GM23338 (cell line): Measurements from ENCODE around the gene STON1.

Experiments used
- CTCF ChIP-seq, 2 experiments: fragments of 200-600 bp in 1 of 2; sonication (generic) in 1 of 2; conservative IDR thresholded peaks; 2 replicates each; pipeline versions ENCODE4 v1.5.1 to v1.6.1; 2016 to 2017; ENCODE audit warnings: antibody characterized with exemption in 2 of 2, low read depth in 2 of 2, mild to moderate bottlenecking in 2 of 2, moderate library complexity in 1 of 2
- EZH2 ChIP-seq: fragments of 200-600 bp; sonication (generic); IDR thresholded peaks from one replicate; pipeline ENCODE4 v1.8.0; 2017; ENCODE audit warnings: antibody characterized with exemption, mild to moderate bottlenecking, low read depth; ENCODE audit not compliant: unreplicated experiment
- EZH2phosphoT487 ChIP-seq: fragments of 200-600 bp; sonication (generic); IDR thresholded peaks from one replicate; pipeline ENCODE4 v1.8.1; 2018; ENCODE audit warnings: antibody characterized with exemption; ENCODE audit not compliant: unreplicated experiment
- POLR2AphosphoS5 ChIP-seq: IDR thresholded peaks from 2 replicates; pipeline ENCODE4 v1.6.1; 2016; ENCODE audit warnings: antibody characterized with exemption, low read depth
- REST ChIP-seq: IDR thresholded peaks from one replicate; pipeline ENCODE4 v1.6.1; 2018; ENCODE audit warnings: antibody characterized with exemption; ENCODE audit not compliant: unreplicated experiment

- no peak for TF ChIP-seq EZH2
- no peak for TF ChIP-seq EZH2phosphoT487
- no peak for TF ChIP-seq CTCF (conservative IDR thresholded peaks at IDR 0.05; ENCODE audit: low read depth in 2 of 2)
- no peak for TF ChIP-seq REST
- TF ChIP-seq POLR2AphosphoS5, result no peak
Observed at GRCh38 chr2:48584551-48584950, 54.6 kb downstream of the STON1 start.
